HG03520 (cell line): ENCODE results near the gene IGLL5.
A peak's percentile ranks its signal among the peaks of the same experiment; 100 is the strongest.

Experiments used
- ATAC-seq: cut with Tn5 transposase; IDR thresholded peaks from one replicate; pipeline ENCODE4 v1.9.1; 2021; ENCODE audit warnings: mild to moderate bottlenecking, moderate library complexity; ENCODE audit not compliant: unreplicated experiment

The IGLL5 gene

GRCh38 chr22:22935546-22936157 is 48.0 kb downstream of the IGLL5 start:
- ATAC-seq, result peak; percentile 79

GRCh38 chr22:22936180-22936914 is 48.7 kb downstream of the IGLL5 start:
- no peak for ATAC-seq

- no peak for ATAC-seq
Measured at GRCh38 chr22:22936915-22937656, 49.5 kb downstream of the IGLL5 start.

DNA sequence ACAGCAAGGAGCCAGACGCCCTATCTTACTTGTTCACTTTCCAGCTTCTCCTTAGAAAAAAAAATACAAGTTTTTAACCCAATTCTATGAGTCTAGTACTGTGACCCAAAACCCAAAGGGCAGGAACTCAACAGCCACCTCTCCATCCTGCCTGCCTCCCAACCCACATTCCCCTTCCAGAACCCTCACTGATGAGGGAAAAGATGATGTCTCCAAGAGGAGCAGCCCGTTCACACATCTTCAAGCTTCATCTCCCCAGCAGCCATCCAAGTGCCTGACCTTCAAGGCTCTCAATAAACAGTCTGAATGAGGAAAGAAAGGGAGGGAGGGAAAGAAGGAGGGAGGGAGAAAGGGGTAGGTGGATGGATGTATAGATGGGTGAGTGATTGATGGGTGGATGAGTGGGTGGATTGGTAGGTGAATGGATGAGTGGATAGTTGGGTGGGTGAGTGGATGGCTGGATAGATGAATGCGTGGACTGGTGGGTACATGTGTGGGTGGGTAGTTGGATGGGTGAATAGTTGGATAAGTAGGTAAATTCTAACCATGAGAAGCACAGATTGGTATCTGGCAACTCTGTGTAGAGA is 50.4 kb downstream of the IGLL5 start:
- ATAC-seq, result no peak

DNA sequence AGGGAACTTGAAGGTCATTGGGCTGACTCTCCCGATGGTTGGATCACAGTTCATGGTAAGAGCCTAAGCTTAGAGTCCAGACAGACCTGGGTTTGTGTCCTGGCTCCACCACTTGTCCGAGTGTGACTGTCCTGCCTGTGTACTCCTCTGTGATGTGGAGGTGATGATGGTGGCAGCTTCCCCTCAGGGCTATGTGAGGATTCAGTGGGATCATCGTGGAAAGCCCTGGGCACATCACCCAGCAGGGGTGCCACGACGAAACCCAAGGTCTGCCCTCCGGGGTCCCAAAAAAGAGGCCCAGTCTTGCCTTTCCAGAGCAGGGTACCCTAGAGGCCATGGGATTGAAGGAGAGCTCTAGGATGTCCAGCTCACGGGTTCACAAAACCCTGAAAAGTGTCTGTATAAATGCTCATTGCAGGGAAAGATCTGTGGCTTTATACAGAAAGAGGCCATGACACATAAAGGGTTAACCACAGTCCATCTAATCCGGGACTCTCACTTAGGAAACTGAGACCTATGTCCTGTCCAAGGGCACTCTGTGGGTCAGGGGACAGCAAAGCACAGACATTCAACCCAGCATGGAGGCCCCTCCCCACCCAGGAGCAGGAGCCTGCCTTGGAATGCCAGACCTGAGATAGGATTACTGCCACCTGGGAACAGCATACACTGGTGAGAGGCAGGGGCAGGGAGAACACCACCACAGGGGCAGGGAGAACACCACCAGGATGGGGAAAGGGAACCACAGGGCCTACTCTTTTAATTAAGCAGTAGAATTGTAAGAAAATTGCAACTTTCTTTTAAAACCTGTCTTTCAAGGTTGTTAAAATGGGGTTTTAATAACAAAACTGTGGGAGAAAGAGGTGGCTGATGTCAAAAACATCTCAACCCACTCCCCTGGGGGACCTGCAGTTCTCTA is 51.3 kb downstream of the IGLL5 start:
- no peak for ATAC-seq

GRCh38 chr22:22939588-22940368 is 52.2 kb downstream of the IGLL5 start:
- ATAC-seq, result no peak

GRCh38 chr22:22940961-22941605 is 53.5 kb downstream of the IGLL5 start:
- no peak for ATAC-seq

DNA sequence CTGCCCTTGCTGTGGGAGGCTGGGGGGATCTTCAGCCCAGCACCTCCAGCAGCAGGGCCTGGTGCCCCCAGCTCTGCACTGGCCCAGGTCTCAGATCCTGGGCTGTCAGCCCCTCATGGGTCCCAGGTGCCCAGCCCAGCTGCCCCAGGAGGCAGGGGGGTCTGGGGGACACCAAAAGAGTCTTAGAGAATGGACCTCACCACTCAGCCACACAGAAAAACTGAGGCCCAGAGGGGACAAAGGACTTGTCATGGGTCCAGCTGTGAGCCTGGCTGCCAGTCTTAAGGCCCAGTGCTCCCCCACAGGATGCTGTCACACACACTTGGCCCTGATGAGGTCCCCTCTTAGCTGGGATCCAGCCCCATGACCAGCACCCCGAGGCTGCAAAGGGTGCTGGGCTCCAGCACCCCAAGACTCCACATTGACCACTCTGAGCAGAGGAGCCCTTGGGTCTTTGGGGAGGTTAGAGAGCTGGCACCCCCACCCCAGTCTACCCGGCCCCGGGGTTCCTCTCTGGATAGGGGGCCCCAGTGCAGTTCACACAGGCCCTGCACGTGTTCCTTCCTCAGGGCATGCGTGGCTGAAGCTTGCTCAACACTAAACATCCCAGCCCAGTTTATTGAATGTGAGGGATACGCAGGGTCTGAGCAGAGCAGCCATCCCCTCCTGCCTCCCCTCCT is 54.4 kb downstream of the IGLL5 start:
- ATAC-seq, result no peak

DNA sequence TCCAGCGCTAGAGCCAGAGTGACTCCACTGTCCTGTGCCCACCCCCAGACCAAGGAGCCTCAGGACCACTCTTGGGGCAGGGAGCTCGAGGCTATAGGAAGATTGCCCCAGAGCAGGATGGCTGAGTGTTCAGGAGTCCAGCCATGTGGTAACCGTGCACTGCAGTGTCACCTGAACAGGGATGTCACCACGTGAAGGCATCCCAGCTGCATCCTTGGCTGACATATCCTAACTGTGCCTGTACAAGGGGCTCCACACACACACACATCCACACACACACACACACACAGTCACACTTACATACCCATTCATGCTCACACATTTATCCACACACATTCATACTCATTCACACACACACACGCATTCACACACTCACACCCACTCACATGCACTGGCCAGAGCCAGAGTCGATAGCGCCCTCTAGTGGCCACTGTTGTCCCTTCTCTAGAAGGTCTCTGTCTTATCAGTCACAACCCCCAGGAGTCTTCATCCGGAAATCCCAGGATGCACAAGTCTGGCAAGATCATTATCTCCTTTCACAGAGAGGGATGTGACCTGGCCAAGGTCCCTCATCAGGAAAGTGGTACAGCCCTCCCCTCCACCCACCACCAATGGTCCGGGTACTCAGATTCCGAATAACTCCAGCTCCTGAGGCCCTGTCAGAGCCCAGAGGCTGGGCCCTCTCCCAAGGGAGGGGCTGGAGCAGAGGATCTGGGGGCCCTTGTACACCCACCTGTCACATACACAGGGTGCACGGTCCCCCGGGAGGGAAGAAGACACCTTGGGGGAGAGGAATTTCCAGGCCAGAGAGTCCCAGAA is 55.1 kb downstream of the IGLL5 start:
- ATAC-seq, result no peak

DNA sequence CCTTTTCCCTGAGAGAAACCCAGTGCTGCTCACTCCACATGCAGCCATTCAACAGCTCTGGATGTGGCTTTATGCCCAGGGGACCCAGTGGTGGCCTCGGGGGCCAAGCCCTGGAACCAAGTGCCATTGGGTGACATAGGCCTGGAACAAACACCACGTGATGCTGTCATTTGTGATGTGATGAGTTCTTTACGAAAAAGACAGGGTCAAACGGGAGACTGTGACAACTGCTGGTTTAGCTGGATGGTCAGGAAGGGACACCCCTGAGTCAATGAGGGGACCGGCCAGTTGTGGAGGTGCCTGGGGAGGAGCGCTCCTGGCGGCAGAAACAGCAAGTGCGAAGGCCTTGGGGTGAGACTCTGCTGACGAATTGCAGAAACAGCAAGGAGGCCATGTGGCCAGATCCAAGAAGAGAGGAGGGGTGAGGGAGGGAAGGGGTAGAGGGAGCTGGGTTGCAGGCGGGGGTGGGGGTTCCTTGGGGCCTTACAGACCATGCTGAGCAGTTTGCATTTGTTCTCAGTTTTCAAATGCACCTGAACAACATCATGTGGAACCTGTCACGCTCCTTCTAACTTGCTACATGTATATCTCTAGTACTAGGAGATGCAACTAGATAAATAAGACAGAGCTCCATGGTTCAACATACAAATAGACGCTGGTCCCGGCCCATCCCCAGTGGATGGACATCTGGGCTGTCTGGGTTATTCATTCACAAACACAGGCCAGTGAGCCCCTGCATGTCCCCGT is 56.1 kb downstream of the IGLL5 start:
- ATAC-seq, result no peak

DNA sequence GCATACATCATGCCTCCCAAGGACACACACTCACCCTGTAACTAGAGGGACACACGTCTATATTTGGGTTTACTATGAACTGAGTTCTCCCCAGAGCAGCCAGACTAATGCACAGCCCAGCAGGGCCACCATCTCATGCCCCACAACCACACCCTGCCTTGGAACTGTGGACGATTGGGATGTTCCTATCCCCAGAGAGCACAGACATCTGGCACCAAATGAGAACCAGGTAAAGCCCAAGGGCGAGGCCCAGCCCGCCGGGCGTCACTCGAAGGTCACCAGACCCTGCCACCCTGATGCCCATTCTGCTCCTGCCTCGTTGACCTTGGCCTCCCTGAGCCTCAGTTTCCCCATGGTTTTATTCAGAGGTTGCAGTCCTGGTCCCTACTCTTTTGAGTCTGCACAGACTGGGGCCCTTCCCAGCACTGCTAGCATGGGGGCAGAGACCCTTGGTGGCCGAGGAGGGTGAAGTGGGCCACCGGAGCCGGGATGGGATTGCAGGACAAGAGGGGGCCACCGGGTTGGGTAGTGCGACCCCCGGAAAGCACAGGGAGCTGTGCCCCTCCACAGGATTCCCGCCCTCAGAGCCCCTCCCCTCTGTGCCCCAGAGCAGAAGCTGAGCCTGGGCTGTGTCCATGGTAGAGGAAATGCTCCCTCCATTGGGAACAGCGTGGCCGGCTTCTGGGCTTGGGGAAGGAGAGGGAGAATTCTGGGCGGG is 56.8 kb downstream of the IGLL5 start:
- no peak for ATAC-seq

- no peak for ATAC-seq
Measured at GRCh38 chr22:22945195-22945594, 57.6 kb downstream of the IGLL5 start.
